ENCODE results near the gene WNT6. TPM values are rescaled to one million over a fixed set of nuclear protein-coding genes. Genes with fewer than 3 reads are reported as not detected.

WNT6 gene
- total RNA-seq, 1 donor from 2014 or later, result not detected

- Mint-ChIP-seq H3K36me3 (ENCODE audit: low read depth) (peaks cover 4% of the 10 kb centered on the region), H3K27me3 (ENCODE audit: low read depth) (peaks cover 48% of the 10 kb centered on the region), H3K9me3 (ENCODE audit: low read depth) (no peaks in the 10 kb centered on the region), H3K4me1 (ENCODE audit: low read depth) (no peaks in the 10 kb centered on the region), H3K4me3 (ENCODE audit: unreplicated experiment) (no peak overlapping the region), H3K27ac (ENCODE audit: unreplicated experiment) (no peak overlapping the region)
- peak; percentile 73 for DNase-seq (ENCODE audit: low spot score)
- TF ChIP-seq, protein P1, sequence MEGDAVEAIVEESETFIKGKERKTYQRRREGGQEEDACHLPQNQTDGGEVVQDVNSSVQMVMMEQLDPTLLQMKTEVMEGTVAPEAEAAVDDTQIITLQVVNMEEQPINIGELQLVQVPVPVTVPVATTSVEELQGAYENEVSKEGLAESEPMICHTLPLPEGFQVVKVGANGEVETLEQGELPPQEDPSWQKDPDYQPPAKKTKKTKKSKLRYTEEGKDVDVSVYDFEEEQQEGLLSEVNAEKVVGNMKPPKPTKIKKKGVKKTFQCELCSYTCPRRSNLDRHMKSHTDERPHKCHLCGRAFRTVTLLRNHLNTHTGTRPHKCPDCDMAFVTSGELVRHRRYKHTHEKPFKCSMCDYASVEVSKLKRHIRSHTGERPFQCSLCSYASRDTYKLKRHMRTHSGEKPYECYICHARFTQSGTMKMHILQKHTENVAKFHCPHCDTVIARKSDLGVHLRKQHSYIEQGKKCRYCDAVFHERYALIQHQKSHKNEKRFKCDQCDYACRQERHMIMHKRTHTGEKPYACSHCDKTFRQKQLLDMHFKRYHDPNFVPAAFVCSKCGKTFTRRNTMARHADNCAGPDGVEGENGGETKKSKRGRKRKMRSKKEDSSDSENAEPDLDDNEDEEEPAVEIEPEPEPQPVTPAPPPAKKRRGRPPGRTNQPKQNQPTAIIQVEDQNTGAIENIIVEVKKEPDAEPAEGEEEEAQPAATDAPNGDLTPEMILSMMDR (IDR thresholded peaks at IDR 0.05), result no peak
Observed at GRCh38 chr2:218885981-218886947, 26.7 kb downstream of the WNT6 start.

GRCh38 chr2:218887079-218887478, 27.5 kb downstream of the WNT6 start:
- no peak overlapping the region for H3K27ac Mint-ChIP-seq (ENCODE audit: unreplicated experiment)
- peaks cover 44% of the 10 kb centered on the region for H3K27me3 Mint-ChIP-seq (ENCODE audit: low read depth)
- H3K4me1 Mint-ChIP-seq (ENCODE audit: low read depth), result no peaks in the 10 kb centered on the region
- no peaks in the 10 kb centered on the region for H3K9me3 Mint-ChIP-seq (ENCODE audit: low read depth)
- DNase-seq (ENCODE audit: low spot score), result no peak
- no peak overlapping the region for H3K4me3 Mint-ChIP-seq (ENCODE audit: unreplicated experiment)
- H3K36me3 Mint-ChIP-seq (ENCODE audit: low read depth), result peaks cover 4% of the 10 kb centered on the region
- TF ChIP-seq, protein P1 (IDR thresholded peaks at IDR 0.05), result no peak

DNA sequence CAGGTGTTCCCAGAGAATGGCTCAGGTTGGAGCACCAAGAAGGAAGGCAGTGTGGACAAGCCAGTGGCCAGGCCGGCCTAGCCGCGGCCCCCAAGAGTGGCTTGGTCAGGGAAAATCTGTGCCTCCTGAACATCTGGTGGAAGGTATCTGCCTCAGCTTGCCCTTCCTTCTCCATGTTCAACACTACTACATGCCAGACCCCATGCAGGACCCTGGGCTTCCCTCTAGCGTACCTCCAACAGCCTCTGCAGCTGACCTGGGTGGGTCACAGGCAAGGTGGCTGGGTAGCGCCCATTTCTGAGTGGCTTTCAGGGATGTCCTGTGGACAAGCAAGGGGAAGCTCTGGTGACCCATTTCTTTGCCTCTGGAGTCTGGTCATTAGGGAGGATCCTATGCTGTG, 28.7 kb downstream of the WNT6 start:
- Mint-ChIP-seq H3K4me3 (ENCODE audit: unreplicated experiment) (no peak overlapping the region), H3K9me3 (ENCODE audit: low read depth) (no peaks in the 10 kb centered on the region), H3K4me1 (ENCODE audit: low read depth) (peaks cover 3% of the 10 kb centered on the region), H3K27ac (ENCODE audit: unreplicated experiment) (no peak overlapping the region), H3K27me3 (ENCODE audit: low read depth) (peaks cover 32% of the 10 kb centered on the region), H3K36me3 (ENCODE audit: low read depth) (peaks cover 2% of the 10 kb centered on the region)
- DNase-seq (ENCODE audit: low spot score), result peak; percentile 56
- TF ChIP-seq, protein P1 (IDR thresholded peaks at IDR 0.05), result no peak

GRCh38 chr2:218889937-218890336, 30.3 kb downstream of the WNT6 start:
- Mint-ChIP-seq H3K36me3 (ENCODE audit: low read depth) (no peaks in the 10 kb centered on the region), H3K27ac (ENCODE audit: unreplicated experiment) (no peak overlapping the region), H3K27me3 (ENCODE audit: low read depth) (peaks cover 34% of the 10 kb centered on the region), H3K4me3 (ENCODE audit: unreplicated experiment) (no peak overlapping the region), H3K4me1 (ENCODE audit: low read depth) (peaks cover 3% of the 10 kb centered on the region), H3K9me3 (ENCODE audit: low read depth) (no peaks in the 10 kb centered on the region)
- no peak for DNase-seq (ENCODE audit: low spot score)
- TF ChIP-seq, protein P1 (IDR thresholded peaks at IDR 0.05), result no peak

DNA sequence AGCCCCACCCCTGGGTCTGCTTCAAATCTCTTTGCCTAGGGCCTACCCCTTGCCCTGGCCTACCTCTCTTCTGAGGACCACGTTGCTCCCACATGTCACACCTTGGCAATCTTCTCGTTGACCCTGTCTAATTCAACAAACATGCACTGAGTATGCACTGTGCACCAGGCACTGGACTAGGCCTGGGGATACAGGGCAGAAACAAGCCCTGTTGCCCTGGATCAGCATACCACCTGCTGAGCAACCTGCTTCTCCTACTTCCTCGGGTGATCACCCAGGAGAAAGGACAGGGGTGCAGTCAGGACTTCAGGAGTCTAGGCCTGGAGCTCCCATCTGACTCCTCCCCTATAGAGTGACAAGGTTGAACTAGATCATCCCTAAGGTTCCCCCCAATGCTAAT, 30.8 kb downstream of the WNT6 start:
- Mint-ChIP-seq H3K9me3 (ENCODE audit: low read depth) (no peaks in the 10 kb centered on the region), H3K4me1 (ENCODE audit: low read depth) (peaks cover 3% of the 10 kb centered on the region), H3K4me3 (ENCODE audit: unreplicated experiment) (no peak overlapping the region), H3K36me3 (ENCODE audit: low read depth) (no peaks in the 10 kb centered on the region), H3K27ac (ENCODE audit: unreplicated experiment) (no peak overlapping the region), H3K27me3 (ENCODE audit: low read depth) (peaks cover 33% of the 10 kb centered on the region)
- TF ChIP-seq, protein P1 (IDR thresholded peaks at IDR 0.05), result no peak
- no peak for DNase-seq (ENCODE audit: low spot score)

All from chondrocyte (in vitro differentiated cells).